HG03064 (cell line): ENCODE results near the gene RFX4.

Experiments
- ATAC-seq: cut with Tn5 transposase; IDR thresholded peaks from one replicate; pipeline ENCODE4 v1.9.1; 2021; ENCODE audit warnings: low read depth; ENCODE audit not compliant: unreplicated experiment

Gene RFX4

GRCh38 chr12:106645465-106646330 is 62.9 kb downstream of the RFX4 start:
- ATAC-seq, result no peak

- no peak for ATAC-seq
Measured at GRCh38 chr12:106646472-106646871, 63.7 kb downstream of the RFX4 start.

GRCh38 chr12:106647793-106648514 is 65.2 kb downstream of the RFX4 start:
- ATAC-seq, result no peak

- no peak for ATAC-seq
Measured at GRCh38 chr12:106648736-106649135, 65.9 kb downstream of the RFX4 start.

GRCh38 chr12:106651552-106651951 is 68.7 kb downstream of the RFX4 start:
- no peak for ATAC-seq

GRCh38 chr12:106652510-106653015 is 69.8 kb downstream of the RFX4 start:
- no peak for ATAC-seq

GRCh38 chr12:106655577-106655976 is 72.8 kb downstream of the RFX4 start:
- no peak for ATAC-seq

- no peak for ATAC-seq
Measured at GRCh38 chr12:106657488-106657887, 74.7 kb downstream of the RFX4 start.

GRCh38 chr12:106663385-106663784 is 80.6 kb downstream of the RFX4 start:
- no peak for ATAC-seq

GRCh38 chr12:106669216-106669615 is 86.4 kb downstream of the RFX4 start:
- ATAC-seq, result no peak

GRCh38 chr12:106670131-106670530 is 87.3 kb downstream of the RFX4 start:
- no peak for ATAC-seq

GRCh38 chr12:106671840-106672239 is 89.0 kb downstream of the RFX4 start:
- no peak for ATAC-seq

GRCh38 chr12:106672314-106673025 is 89.7 kb downstream of the RFX4 start:
- ATAC-seq, result no peak

GRCh38 chr12:106673141-106673540 is 90.3 kb downstream of the RFX4 start:
- ATAC-seq, result no peak

- no peak for ATAC-seq
Measured at GRCh38 chr12:106675651-106676435, 93.0 kb downstream of the RFX4 start.

- no peak for ATAC-seq
Measured at GRCh38 chr12:106679574-106679973, 96.8 kb downstream of the RFX4 start.

- ATAC-seq, result no peak
Measured at GRCh38 chr12:106680280-106680679, 97.5 kb downstream of the RFX4 start.

- ATAC-seq, result no peak
Measured at GRCh38 chr12:106681210-106681609, 98.4 kb downstream of the RFX4 start.

- ATAC-seq, result no peak
Measured at GRCh38 chr12:106682594-106683234, 99.9 kb downstream of the RFX4 start.

- no peak for ATAC-seq
Measured at GRCh38 chr12:106684497-106684896, 101.7 kb downstream of the RFX4 start.
